Aorta (tissue), 5 donors: ENCODE data around the gene CD40. TPM values are rescaled to one million over a fixed set of nuclear protein-coding genes. Genes with fewer than 3 reads are reported as not detected.
A peak's percentile ranks its signal among the peaks of the same experiment; 100 is the strongest.

ENCODE experiments used
- ATAC-seq: fragments of 200-7000 bp; cut with Tn5 transposase; one replicate; pipeline ENCODE4 v1.9.1; 2022; ENCODE audit warnings: moderate library complexity; ENCODE audit not compliant: low FRiP score
- DNase-seq, 2 donors: peaks; one replicate each; pipeline ENCODE4 v3.0.0-alpha.2; 2020
- H3K27ac ChIP-seq, 2 donors: one replicate each; pipeline ENCODE4 v1.5.1; 2013; ENCODE audit warnings: low read length in 2 of 2, mild to moderate bottlenecking in 2 of 2, moderate library complexity in 2 of 2, control low read depth in 1 of 2, inconsistent platforms in 1 of 2, low read depth in 1 of 2
- H3K27me3 ChIP-seq, 2 donors: one replicate each; pipeline ENCODE4 v1.6.1; 2013; ENCODE audit warnings: control low read depth in 1 of 2, low read length in 1 of 2, mild to moderate bottlenecking in 1 of 2, moderate library complexity in 1 of 2; ENCODE audit not compliant: insufficient read depth in 2 of 2, control insufficient read depth in 1 of 2
- H3K36me3 ChIP-seq, 2 donors: one replicate each; pipeline ENCODE4 v1.6.1; 2013; ENCODE audit warnings: control low read depth in 1 of 2, low read length in 1 of 2, mild to moderate bottlenecking in 1 of 2; ENCODE audit not compliant: insufficient read depth in 2 of 2, control insufficient read depth in 1 of 2
- H3K4me1 ChIP-seq, 2 donors: one replicate each; pipeline ENCODE4 v1.6.1; 2013; ENCODE audit warnings: low read length in 2 of 2, control low read depth in 1 of 2, mild to moderate bottlenecking in 1 of 2, moderate library complexity in 1 of 2; ENCODE audit not compliant: insufficient read depth in 2 of 2, control insufficient read depth in 1 of 2
- H3K4me3 ChIP-seq, 2 donors: one replicate each; pipeline ENCODE4 v1.5.1; 2013; ENCODE audit warnings: low read length in 2 of 2, control low read depth in 1 of 2, mild to moderate bottlenecking in 1 of 2
- H3K9me3 ChIP-seq: one replicate; pipeline ENCODE4 v1.6.1; 2013; ENCODE audit warnings: mild to moderate bottlenecking, low read length; ENCODE audit not compliant: control insufficient read depth
- WGBS, 2 donors: extraction: QIAGEN DNeasy Blood & Tissue Kit; methylation state at CpG; one replicate each; pipeline ENCODE4 v1.1.7; 2013; 5-methylcytosine and 5-hydroxymethylcytosine counted together
- intact Hi-C, 2 donors: fragments of 100-400 bp; cut with DNase I; formaldehyde crosslinking; loops; one replicate each; pipeline versions ENCODE4 v1.14.2 to v1.15.0; 2022
- long read RNA-seq, 2 donors: library from polyadenylated mRNA; unstranded; transcript quantifications; one replicate each; pipeline ENCODE4 v2.0.0, GENCODE V29; 2020 to 2021
- polyA plus RNA-seq, 2 donors: library from polyadenylated mRNA; stranded (reverse); fragments of 200-250 nt; gene quantifications; one replicate each; pipeline ENCODE4 v1.2.3, GENCODE V29; 2013
- total RNA-seq, 2 donors: library from RNA; stranded (reverse); fragmentation: NEBNext Ultra II Directional; extraction: Animal tissue kit (Norgen Biotek cat#: 25700); gene quantifications; one replicate each; pipeline ENCODE4 v1.2.1, GENCODE V29; 2021
- donor health status: healthy with polysubstance abuse.
- donor health status: Bipolar disorder and iron deficiency.
- donor health status: DM: no; HTN: no; CAD: no.
- donor health status: DM: no; HTN: no; CAD: no.
- donor health status: DM: yes; HTN: yes; CAD: no.

CD40 gene
- total RNA-seq = 10 to 100 TPM; 20.9 to 36.1 TPM
- polyA plus RNA-seq = 10 to 100 TPM in 1 of 2 donors, 1 to 10 TPM in 1; 8.6 to 47.7 TPM
- long read RNA-seq, donor 1, transcript CD40-202 (9 exons, 1,729 nt) = major isoform, 65 of 99 reads
- long read RNA-seq, donor 1, transcript CD40-201 (8 exons, 1,623 nt) = minor isoform, 7 of 99 reads
- long read RNA-seq, donor 1, partial matches to known transcripts = 5 of 99 reads
- long read RNA-seq, donor 1, other reads (novel, unspliced or antisense) = 20 of 99 reads
- long read RNA-seq, donor 2, transcript CD40-202 (9 exons, 1,729 nt) = major isoform, 16 of 31 reads
- long read RNA-seq, donor 2, partial matches to known transcripts = 2 of 31 reads
- long read RNA-seq, donor 2, other reads (novel, unspliced or antisense) = 11 of 31 reads

DNA sequence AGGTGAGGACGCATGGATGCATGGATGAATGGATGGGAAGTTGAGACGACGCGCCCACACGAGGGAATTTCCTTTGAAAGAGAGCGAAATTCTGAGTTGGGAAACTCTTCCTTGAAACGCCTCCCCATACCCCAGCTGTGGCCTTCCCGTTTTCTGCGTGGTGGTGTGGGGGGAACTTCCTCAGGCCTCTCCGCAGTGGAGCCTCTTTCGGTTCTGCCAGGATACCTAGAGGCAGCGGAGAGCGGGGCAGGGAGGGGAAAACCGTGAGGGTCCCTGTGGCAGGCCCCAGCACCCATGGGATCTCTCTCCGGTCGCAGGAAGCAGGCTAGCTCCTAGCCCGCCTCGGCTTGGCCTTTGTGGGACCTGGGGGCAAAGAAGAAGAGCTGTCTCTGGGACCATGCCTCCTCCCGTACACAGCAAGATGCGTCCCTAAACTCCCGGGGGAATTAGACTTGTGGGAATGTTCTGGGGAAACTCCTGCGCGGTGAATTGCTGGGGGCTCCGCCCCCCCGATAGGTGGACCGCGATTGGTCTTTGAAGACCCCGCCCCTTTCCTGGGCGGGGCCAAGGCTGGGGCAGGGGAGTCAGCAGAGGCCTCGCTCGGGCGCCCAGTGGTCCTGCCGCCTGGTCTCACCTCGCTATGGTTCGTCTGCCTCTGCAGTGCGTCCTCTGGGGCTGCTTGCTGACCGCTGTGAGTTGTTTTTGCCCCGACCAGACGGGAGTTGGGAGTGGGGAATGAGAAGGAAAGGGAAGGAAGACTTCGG, at the start of gene CD40:
Gene CD40 (plus strand): TSS at position 611 of the 764 bp plus-strand sequence. CDS start 30 bp downstream, at position 641.
- WGBS, 2 donors = 8 to 15% methylated on average over 40 of the region's 40 CpGs
- Histone ChIP-seq H3K4me1 (no peaks in the 10 kb centered on the region), H3K4me3 (peak within 1 kb of the TSS; percentile 27 to 42), H3K9me3 (no peaks in the 10 kb centered on the region), H3K27me3 (no peaks in the 10 kb centered on the region), H3K27ac (peak within 1 kb of the TSS; percentile 41 to 85), H3K36me3 (no peaks in the 10 kb centered on the region)
- peak; percentile 97 for ATAC-seq
- DNase-seq = peak; percentile 93 to 95
- intact Hi-C loops = no loop called here

DNA sequence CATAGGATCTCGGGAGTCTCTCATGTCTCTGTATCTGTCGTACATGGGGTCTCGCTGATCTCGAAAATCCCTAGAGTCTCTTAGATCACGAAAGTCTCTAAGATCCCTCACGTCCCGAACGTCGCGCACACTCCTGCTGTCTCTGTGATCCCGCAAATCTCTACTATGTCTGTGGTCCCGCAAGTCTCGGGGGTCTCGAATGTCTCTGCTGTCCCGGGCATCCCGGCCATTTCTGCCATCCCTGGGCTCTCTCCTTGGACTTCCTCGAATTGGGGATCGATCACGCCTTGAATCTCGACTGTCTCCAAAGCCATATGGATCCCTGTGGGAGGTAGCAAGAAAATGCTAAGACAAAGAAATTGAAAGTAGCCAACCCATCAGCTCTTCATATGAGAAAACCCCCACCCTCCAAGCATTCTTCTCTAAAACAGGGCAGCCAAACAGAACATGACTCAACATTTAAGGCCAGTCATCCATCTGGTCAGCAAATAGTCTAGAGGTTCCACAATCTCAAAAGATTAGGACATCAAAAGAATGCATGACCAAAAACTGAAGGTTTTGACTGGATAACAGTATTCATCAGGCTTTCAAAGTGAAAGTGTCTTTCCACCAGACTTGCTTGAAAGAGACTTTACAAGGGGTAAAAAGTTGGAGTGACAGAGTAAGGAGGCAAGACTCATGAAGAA, 47.8 kb upstream of the CD40 start:
- Histone ChIP-seq H3K9me3 (no peaks in the 10 kb centered on the region), H3K4me1 (peaks cover 0 to 3% of the 10 kb centered on the region in 2 donors)

DNA sequence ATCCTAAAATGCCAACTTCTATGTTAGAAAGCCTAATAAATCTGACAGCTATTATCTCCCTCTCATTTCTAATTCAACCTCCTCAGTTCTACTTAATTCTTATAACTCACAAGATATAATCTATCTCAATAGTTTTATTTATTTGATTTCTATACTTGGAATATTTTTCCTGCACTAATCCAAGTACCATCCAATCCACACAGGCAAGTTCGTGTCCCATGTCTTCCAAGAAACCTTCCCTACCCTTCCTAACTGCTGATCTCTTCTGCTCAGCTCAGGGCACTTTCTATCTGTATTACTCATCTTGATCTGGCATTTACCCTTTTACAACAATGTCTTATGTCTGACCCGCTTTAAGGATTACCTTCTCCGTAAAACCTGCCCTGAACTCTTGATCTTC, 46.5 kb upstream of the CD40 start:
- WGBS, 2 donors = 90 to 94% methylated on average over 3 of the region's 3 CpGs
- Histone ChIP-seq H3K4me3 (no peak overlapping the region), H3K36me3 (peaks cover 17 to 20% of the 10 kb centered on the region in 2 donors), H3K4me1 (peaks cover 0 to 3% of the 10 kb centered on the region in 2 donors), H3K27ac (no peak overlapping the region), H3K27me3 (no peaks in the 10 kb centered on the region), H3K9me3 (no peaks in the 10 kb centered on the region)
- ATAC-seq (no peak), DNase-seq (no peak)
- intact Hi-C loops = no loop called here

More for the DNA sequence above, 47.8 kb upstream of the CD40 start:
- Histone ChIP-seq H3K27ac (no peak overlapping the region), H3K4me3 (no peak overlapping the region), H3K36me3 (peaks cover 19 to 26% of the 10 kb centered on the region in 2 donors), H3K27me3 (no peaks in the 10 kb centered on the region)
- DNase-seq (no peak), ATAC-seq (no peak)
- intact Hi-C loops = no loop called here
- 93 to 94% methylated on average over 20 of the region's 20 CpGs for WGBS, 2 donors

DNA sequence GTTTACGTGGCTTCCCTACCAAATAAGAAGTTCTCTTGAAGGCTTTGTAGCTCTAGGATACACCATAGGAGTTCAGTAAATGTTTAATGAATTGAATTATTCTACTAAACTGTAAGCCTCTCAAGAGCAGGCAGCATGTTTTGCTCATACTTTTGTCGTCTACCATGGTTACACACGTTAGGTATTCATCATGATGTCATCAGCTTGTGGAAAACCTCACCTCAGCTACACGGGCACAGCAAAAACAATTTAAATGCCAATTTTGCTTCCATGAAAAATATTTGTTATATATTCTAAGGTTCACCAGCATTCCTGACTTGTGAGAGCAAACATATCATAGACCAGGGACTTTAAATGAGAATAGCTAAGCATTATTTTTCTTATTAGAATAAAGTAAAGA, 45.1 kb upstream of the CD40 start:
- peaks cover 0 to 3% of the 10 kb centered on the region in 2 donors for H3K4me1 ChIP-seq
- peaks cover 12 to 17% of the 10 kb centered on the region in 2 donors for H3K36me3 ChIP-seq
- ATAC-seq (no peak), DNase-seq (no peak)
- 60 to 64% methylated on average over 4 of the region's 4 CpGs for WGBS, 2 donors
- no peaks in the 10 kb centered on the region for H3K27me3 ChIP-seq
- H3K27ac ChIP-seq = no peak overlapping the region
- H3K4me3 ChIP-seq = no peak overlapping the region
- no peaks in the 10 kb centered on the region for H3K9me3 ChIP-seq
- intact Hi-C loops = no loop called here

DNA sequence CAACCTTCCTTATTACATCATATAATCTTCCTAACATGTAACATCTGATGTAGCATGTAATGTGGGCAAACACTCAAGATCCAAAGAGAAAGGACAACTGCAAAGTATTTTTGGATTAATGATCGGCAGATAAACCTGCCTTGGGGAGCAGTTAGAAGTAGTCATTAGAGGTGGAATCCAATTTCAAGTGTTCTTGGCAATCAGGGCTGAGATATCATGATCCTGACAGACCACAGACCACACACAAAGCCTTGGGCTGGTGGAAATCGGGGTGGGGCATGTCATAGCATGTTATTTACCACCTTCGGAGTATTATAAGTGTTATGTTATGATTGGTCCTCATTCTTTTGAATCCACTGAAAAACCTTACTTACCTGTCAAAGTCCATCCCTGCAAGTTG, 44.7 kb upstream of the CD40 start:
- H3K36me3 ChIP-seq = peaks cover 12 to 19% of the 10 kb centered on the region in 2 donors
- H3K4me1 ChIP-seq = peaks cover 0 to 3% of the 10 kb centered on the region in 2 donors
- WGBS, 2 donors = 89 to 92% methylated on average over 3 of the region's 3 CpGs
- DNase-seq (no peak), ATAC-seq (no peak)
- H3K27ac ChIP-seq = no peak overlapping the region
- no peaks in the 10 kb centered on the region for H3K27me3 ChIP-seq
- H3K9me3 ChIP-seq = no peaks in the 10 kb centered on the region
- intact Hi-C loops = no loop called here
- no peak overlapping the region for H3K4me3 ChIP-seq

DNA sequence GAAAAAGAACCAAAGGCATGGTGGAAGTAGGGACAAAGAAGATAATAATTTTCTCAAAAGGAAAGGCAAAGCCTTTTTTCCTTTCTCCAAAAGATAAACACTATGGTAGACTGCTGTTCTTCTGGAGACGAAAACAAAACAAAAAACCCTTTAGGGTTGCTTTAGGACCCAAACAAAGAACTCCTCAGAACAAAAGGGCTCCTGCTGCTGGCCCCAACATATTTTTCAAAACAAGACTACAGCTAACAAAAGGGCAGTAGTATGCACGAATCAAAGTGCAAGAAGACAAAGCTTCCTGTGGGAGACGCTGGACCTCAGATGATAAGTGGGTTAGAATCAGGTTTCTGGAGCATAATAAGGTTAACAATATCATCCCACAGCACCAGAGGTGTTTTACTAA, 44.1 kb upstream of the CD40 start:
- no peaks in the 10 kb centered on the region for H3K27me3 ChIP-seq
- H3K4me1 ChIP-seq = peaks cover 0 to 3% of the 10 kb centered on the region in 2 donors
- DNase-seq = no peak
- H3K27ac ChIP-seq = no peak overlapping the region
- intact Hi-C loops = no loop called here
- WGBS, 2 donors = 55 to 56% methylated on average over 3 of the region's 3 CpGs
- H3K36me3 ChIP-seq = peaks cover 16 to 22% of the 10 kb centered on the region in 2 donors
- no peak overlapping the region for H3K4me3 ChIP-seq
- no peaks in the 10 kb centered on the region for H3K9me3 ChIP-seq
- no peak for ATAC-seq

DNA sequence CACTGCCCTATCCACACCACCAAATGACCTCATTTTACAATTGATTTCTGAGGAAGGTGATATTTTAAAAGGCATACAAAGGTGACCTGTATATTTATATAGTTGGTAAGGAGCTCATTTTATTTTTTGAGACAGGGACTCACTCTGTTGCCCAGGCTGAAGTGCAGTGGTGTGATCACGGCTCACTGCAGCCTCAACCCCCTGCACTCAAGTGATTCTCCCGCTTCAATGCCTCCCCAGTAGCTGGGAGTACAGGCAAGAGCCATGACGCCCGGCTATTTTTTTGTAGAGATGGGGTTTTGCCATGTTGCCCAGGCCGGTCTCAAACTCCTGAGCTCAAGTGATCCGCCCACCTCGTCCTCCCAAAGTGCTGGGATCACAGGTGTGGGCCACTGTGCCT, 41.3 kb upstream of the CD40 start:
- H3K27ac ChIP-seq = no peak overlapping the region
- intact Hi-C loops = no loop called here
- no peaks in the 10 kb centered on the region for H3K9me3 ChIP-seq
- H3K36me3 ChIP-seq = peaks cover 16 to 21% of the 10 kb centered on the region in 2 donors
- ATAC-seq (no peak), DNase-seq (no peak)
- no peak overlapping the region for H3K4me3 ChIP-seq
- 92% methylated on average over 7 of the region's 7 CpGs for WGBS, 2 donors
- H3K27me3 ChIP-seq = no peaks in the 10 kb centered on the region
- peaks cover 0 to 3% of the 10 kb centered on the region in 2 donors for H3K4me1 ChIP-seq

DNA sequence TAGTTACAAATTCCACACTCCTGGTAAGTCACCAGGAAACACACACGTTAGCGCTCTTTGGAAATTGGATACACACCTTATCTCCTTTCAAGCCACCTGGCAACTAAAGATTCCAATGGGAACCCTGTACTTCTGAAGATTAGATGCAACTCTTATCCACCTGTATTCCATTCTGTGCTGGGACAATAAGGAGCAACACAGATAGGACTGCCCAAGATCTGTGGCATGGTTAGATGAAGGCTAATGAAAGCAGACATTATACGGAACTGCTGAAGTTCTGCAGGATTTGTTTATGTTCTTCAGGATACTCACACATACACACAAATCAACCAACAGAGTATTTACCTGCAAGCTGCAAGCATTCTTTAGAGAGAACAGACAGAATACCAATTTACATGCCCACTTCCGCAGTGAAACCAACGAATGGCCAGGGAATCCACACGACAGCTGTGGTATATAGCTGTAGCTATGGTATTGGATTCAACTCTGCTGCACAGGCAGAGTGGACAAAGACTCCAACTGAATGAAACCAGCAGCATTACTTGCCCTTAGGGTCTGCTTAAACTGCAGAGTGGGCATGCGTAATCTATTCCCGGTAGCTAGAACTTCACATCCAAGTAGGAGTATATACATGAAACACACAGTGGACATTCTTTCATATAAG, 40.3 kb upstream of the CD40 start:
- intact Hi-C loops = no loop called here
- 89 to 92% methylated on average over 8 of the region's 8 CpGs for WGBS, 2 donors
- Histone ChIP-seq H3K4me1 (peaks cover 0 to 6% of the 10 kb centered on the region in 2 donors), H3K27ac (no peak overlapping the region), H3K4me3 (no peak overlapping the region), H3K9me3 (no peaks in the 10 kb centered on the region), H3K27me3 (no peaks in the 10 kb centered on the region), H3K36me3 (peaks cover 16 to 21% of the 10 kb centered on the region in 2 donors)
- ATAC-seq (no peak), DNase-seq (no peak)
